WTC11 (cell line): ENCODE data around the gene PTPRN2. TPM values are rescaled to one million over a fixed set of nuclear protein-coding genes. Genes with fewer than 3 reads are reported as not detected.

Experiments
- ATAC-seq: fragments of 200-7000 bp; cut with Tn5 transposase; 2 replicates; pipeline ENCODE4 v1.10.0; 2021; ENCODE audit warnings: mild to moderate bottlenecking, moderate library complexity
- CTCF ChIA-PET: fragments of 300-600 bp; sonication (Branson Sonifier 250); formaldehyde crosslinking; loops from one replicate; lab custom pipeline; 2021; ENCODE audit warnings: antibody characterized with exemption; lab: Charles Lee
- POLR2A ChIA-PET: fragments of 350-600 bp; sonication (Branson Sonifier 250); formaldehyde crosslinking; loops from one replicate; lab custom pipeline; 2021; ENCODE audit warnings: antibody characterized with exemption; lab: Charles Lee
- DNase-seq: peaks from one replicate; pipeline ENCODE4 v3.0.0; 2021; ENCODE audit warnings: low spot score
- H3K27ac Mint-ChIP-seq: 2 replicates; pipeline ENCODE4 v1.8.0; 2021; ENCODE audit warnings: mixed read lengths
- H3K27me3 Mint-ChIP-seq: 2 replicates; pipeline ENCODE4 v1.8.0; 2021; ENCODE audit warnings: low read depth, mild to moderate bottlenecking, moderate library complexity, mixed read lengths
- H3K36me3 Mint-ChIP-seq: 2 replicates; pipeline ENCODE4 v1.8.0; 2021; ENCODE audit warnings: mixed read lengths
- H3K4me1 Mint-ChIP-seq: 2 replicates; pipeline ENCODE4 v1.8.0; 2022; ENCODE audit warnings: mixed read lengths
- H3K4me3 Mint-ChIP-seq: 2 replicates; pipeline ENCODE4 v1.8.0; 2021; ENCODE audit warnings: mild to moderate bottlenecking, moderate library complexity, mixed read lengths
- H3K9me3 Mint-ChIP-seq: 2 replicates; pipeline ENCODE4 v1.8.0; 2021; ENCODE audit warnings: mixed read lengths
- CREB1 ChIP-seq: sonication (generic); formaldehyde crosslinking; IDR thresholded peaks from 2 replicates; pipeline ENCODE4 v1.8.0; 2023; ENCODE audit warnings: mild to moderate bottlenecking, missing genetic modification reagents
- CTCF ChIP-seq: fragments of 200-600 bp; IDR thresholded peaks from 2 replicates; pipeline ENCODE4 v1.8.0; 2022; ENCODE audit warnings: antibody characterized with exemption
- E2F5 ChIP-seq: sonication (generic); formaldehyde crosslinking; IDR thresholded peaks from 2 replicates; pipeline ENCODE4 v1.8.1; 2022; ENCODE audit warnings: mild to moderate bottlenecking, moderate library complexity, missing genetic modification reagents
- EMX1 ChIP-seq: fragments of 250-450 bp; sonication (Bioruptor Pico); IDR thresholded peaks from 2 replicates; pipeline ENCODE4 v1.8.0; 2021; ENCODE audit warnings: mild to moderate bottlenecking
- ESRRA ChIP-seq: sonication (generic); formaldehyde crosslinking; IDR thresholded peaks from 2 replicates; pipeline ENCODE4 v1.8.1; 2022; ENCODE audit warnings: mild to moderate bottlenecking, missing genetic modification reagents, borderline replicate concordance
- ETV6 ChIP-seq: sonication (generic); formaldehyde crosslinking; IDR thresholded peaks from 2 replicates; pipeline ENCODE4 v1.8.1; 2022; ENCODE audit warnings: mild to moderate bottlenecking, missing genetic modification reagents
- KAT7 ChIP-seq: sonication (generic); formaldehyde crosslinking; IDR thresholded peaks from 2 replicates; pipeline ENCODE4 v1.8.1; 2023; ENCODE audit warnings: missing genetic modification reagents, mild to moderate bottlenecking, borderline replicate concordance
- MAX ChIP-seq: sonication (generic); formaldehyde crosslinking; IDR thresholded peaks from 2 replicates; pipeline ENCODE4 v1.8.0; 2022; ENCODE audit warnings: mild to moderate bottlenecking, missing genetic modification reagents
- MLX ChIP-seq: sonication (generic); formaldehyde crosslinking; IDR thresholded peaks from 2 replicates; pipeline ENCODE4 v1.8.1; 2023; ENCODE audit warnings: mild to moderate bottlenecking, missing genetic modification reagents, moderate library complexity
- NFATC4 ChIP-seq: fragments of 250-450 bp; sonication (Bioruptor Pico); IDR thresholded peaks from 2 replicates; pipeline ENCODE4 v1.9.0; 2021; ENCODE audit warnings: mild to moderate bottlenecking
- NFYB ChIP-seq: sonication (generic); formaldehyde crosslinking; conservative IDR thresholded peaks from 2 replicates; pipeline ENCODE4 v1.8.0; 2022; ENCODE audit warnings: low read depth, missing genetic modification reagents
- NR3C1 ChIP-seq: sonication (generic); formaldehyde crosslinking; conservative IDR thresholded peaks from 2 replicates; pipeline ENCODE4 v1.8.1; 2023; ENCODE audit warnings: low read depth, mild to moderate bottlenecking, missing genetic modification reagents
- PRDM15 ChIP-seq: sonication (generic); formaldehyde crosslinking; IDR thresholded peaks from 2 replicates; pipeline ENCODE4 v1.8.0; 2022; ENCODE audit warnings: missing genetic modification reagents
- RELA ChIP-seq: sonication (generic); formaldehyde crosslinking; IDR thresholded peaks from 2 replicates; pipeline ENCODE4 v1.8.1; 2022; ENCODE audit warnings: missing genetic modification reagents, mild to moderate bottlenecking, borderline replicate concordance
- RORB ChIP-seq: fragments of 250-450 bp; sonication (Bioruptor Pico); IDR thresholded peaks from 2 replicates; pipeline ENCODE4 v1.9.0; 2021; ENCODE audit warnings: mild to moderate bottlenecking
- TP53 ChIP-seq: sonication (generic); formaldehyde crosslinking; IDR thresholded peaks from 2 replicates; pipeline ENCODE4 v1.8.1; 2023; ENCODE audit warnings: mild to moderate bottlenecking, missing genetic modification reagents
- ZNF219 ChIP-seq: sonication (generic); formaldehyde crosslinking; IDR thresholded peaks from 2 replicates; pipeline ENCODE4 v1.8.0; 2023; ENCODE audit warnings: missing genetic modification reagents, mild to moderate bottlenecking, borderline replicate concordance
- ZNF232 ChIP-seq: sonication (generic); formaldehyde crosslinking; IDR thresholded peaks from 2 replicates; pipeline ENCODE4 v1.8.0; 2022; ENCODE audit warnings: mild to moderate bottlenecking, missing genetic modification reagents
- ZNF396 ChIP-seq: fragments of 250-450 bp; sonication (Bioruptor Pico); IDR thresholded peaks from 2 replicates; pipeline ENCODE4 v1.8.0; 2021; ENCODE audit warnings: mild to moderate bottlenecking, moderate library complexity, borderline replicate concordance
- ZNF416 ChIP-seq: fragments of 250-450 bp; sonication (Bioruptor Pico); IDR thresholded peaks from 2 replicates; pipeline ENCODE4 v1.9.0; 2021; ENCODE audit warnings: mild to moderate bottlenecking, inconsistent platforms
- total RNA-seq: library from RNA; stranded (reverse); gene quantifications from 3 replicates; pipeline ENCODE4 v1.2.3, GENCODE V29; 2021
- TF ChIP-seq, protein P1 (sequence below): sonication (generic); formaldehyde crosslinking; IDR thresholded peaks from 2 replicates; pipeline ENCODE4 v1.8.1; 2022; ENCODE audit warnings: low read depth, missing genetic modification reagents, borderline replicate concordance
- TF ChIP-seq, protein P2 (sequence below): sonication (generic); formaldehyde crosslinking; conservative IDR thresholded peaks from 2 replicates; pipeline ENCODE4 v1.8.1; 2023; ENCODE audit warnings: mild to moderate bottlenecking, low read depth, missing genetic modification reagents, moderate library complexity
- TF ChIP-seq, protein P3 (sequence below): sonication (generic); formaldehyde crosslinking; IDR thresholded peaks from 2 replicates; pipeline ENCODE4 v1.8.0; 2023; ENCODE audit warnings: missing genetic modification reagents

PTPRN2 gene
- total RNA-seq, 1 experiment from 2014 or later: 4.7 TPM

GRCh38 chr7:158461824-158462223, 125.8 kb downstream of the PTPRN2 start:
- Mint-ChIP-seq H3K27ac (no peak overlapping the region), H3K36me3 (peaks cover 1% of the 10 kb centered on the region; the same call in 1 of the 2 replicates), H3K9me3 (peaks cover 25% of the 10 kb centered on the region), H3K4me1 (no peaks in the 10 kb centered on the region), H3K27me3 (peaks cover 6% of the 10 kb centered on the region; the same call in 1 of the 2 replicates), H3K4me3 (no peak overlapping the region)
- DNase-seq (no peak), ATAC-seq (no peak)
- CTCF ChIA-PET: no interaction called here
- POLR2A ChIA-PET: no interaction called here
- TF ChIP-seq EMX1 (CRISPR knock-in tag) (no peak), CTCF (no peak), RORB (no peak), MAX (CRISPR knock-in tag) (no peak), E2F5 (CRISPR knock-in tag) (no peak), NFATC4 (no peak), ESRRA (CRISPR knock-in tag) (no peak), CREB1 (CRISPR knock-in tag) (no peak)

- H3K4me1 Mint-ChIP-seq: no peaks in the 10 kb centered on the region
- DNase-seq (no peak), ATAC-seq (no peak)
- ChIA-PET POLR2A (no interaction called here), CTCF (interaction anchor here (1.2 kb wide), 1 partner anchor 16 kb away, joined by 3 read pairs; no protein-coding TSS in a partner anchor)
- no peak overlapping the region for H3K27ac Mint-ChIP-seq
- H3K4me3 Mint-ChIP-seq: no peak overlapping the region
- H3K9me3 Mint-ChIP-seq: peaks cover 29% of the 10 kb centered on the region
- peaks cover 5% of the 10 kb centered on the region; the same call in 1 of the 2 replicates for H3K36me3 Mint-ChIP-seq
- peaks cover 6% of the 10 kb centered on the region; the same call in 1 of the 2 replicates for H3K27me3 Mint-ChIP-seq
- no peak for TF ChIP-seq RELA (CRISPR knock-in tag)
- TF ChIP-seq ZNF416 (CRISPR knock-in tag): no peak
- TF ChIP-seq MAX (CRISPR knock-in tag): no peak
- TF ChIP-seq ZNF219 (CRISPR knock-in tag): no peak
- TF ChIP-seq, protein P1, sequence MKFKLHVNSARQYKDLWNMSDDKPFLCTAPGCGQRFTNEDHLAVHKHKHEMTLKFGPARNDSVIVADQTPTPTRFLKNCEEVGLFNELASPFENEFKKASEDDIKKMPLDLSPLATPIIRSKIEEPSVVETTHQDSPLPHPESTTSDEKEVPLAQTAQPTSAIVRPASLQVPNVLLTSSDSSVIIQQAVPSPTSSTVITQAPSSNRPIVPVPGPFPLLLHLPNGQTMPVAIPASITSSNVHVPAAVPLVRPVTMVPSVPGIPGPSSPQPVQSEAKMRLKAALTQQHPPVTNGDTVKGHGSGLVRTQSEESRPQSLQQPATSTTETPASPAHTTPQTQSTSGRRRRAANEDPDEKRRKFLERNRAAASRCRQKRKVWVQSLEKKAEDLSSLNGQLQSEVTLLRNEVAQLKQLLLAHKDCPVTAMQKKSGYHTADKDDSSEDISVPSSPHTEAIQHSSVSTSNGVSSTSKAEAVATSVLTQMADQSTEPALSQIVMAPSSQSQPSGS (CRISPR knock-in tag): no peak
- TF ChIP-seq, protein P2, sequence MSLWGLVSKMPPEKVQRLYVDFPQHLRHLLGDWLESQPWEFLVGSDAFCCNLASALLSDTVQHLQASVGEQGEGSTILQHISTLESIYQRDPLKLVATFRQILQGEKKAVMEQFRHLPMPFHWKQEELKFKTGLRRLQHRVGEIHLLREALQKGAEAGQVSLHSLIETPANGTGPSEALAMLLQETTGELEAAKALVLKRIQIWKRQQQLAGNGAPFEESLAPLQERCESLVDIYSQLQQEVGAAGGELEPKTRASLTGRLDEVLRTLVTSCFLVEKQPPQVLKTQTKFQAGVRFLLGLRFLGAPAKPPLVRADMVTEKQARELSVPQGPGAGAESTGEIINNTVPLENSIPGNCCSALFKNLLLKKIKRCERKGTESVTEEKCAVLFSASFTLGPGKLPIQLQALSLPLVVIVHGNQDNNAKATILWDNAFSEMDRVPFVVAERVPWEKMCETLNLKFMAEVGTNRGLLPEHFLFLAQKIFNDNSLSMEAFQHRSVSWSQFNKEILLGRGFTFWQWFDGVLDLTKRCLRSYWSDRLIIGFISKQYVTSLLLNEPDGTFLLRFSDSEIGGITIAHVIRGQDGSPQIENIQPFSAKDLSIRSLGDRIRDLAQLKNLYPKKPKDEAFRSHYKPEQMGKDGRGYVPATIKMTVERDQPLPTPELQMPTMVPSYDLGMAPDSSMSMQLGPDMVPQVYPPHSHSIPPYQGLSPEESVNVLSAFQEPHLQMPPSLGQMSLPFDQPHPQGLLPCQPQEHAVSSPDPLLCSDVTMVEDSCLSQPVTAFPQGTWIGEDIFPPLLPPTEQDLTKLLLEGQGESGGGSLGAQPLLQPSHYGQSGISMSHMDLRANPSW: no peak
- no peak for TF ChIP-seq NFYB (CRISPR knock-in tag)
- TF ChIP-seq KAT7 (CRISPR knock-in tag): no peak
- TF ChIP-seq NR3C1: no peak
- no peak for TF ChIP-seq PRDM15 (CRISPR knock-in tag)
- TF ChIP-seq ETV6: no peak
- TF ChIP-seq ZNF396 (CRISPR knock-in tag): no peak
- no peak for TF ChIP-seq ESRRA (CRISPR knock-in tag)
- TF ChIP-seq ZNF232 (CRISPR knock-in tag): no peak
- TF ChIP-seq, protein P3, sequence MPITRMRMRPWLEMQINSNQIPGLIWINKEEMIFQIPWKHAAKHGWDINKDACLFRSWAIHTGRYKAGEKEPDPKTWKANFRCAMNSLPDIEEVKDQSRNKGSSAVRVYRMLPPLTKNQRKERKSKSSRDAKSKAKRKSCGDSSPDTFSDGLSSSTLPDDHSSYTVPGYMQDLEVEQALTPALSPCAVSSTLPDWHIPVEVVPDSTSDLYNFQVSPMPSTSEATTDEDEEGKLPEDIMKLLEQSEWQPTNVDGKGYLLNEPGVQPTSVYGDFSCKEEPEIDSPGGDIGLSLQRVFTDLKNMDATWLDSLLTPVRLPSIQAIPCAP: no peak
- no peak for TF ChIP-seq MLX (CRISPR knock-in tag)
- TF ChIP-seq TP53 (CRISPR knock-in tag): no peak
Observed at GRCh38 chr7:158460665-158461064, 127.0 kb downstream of the PTPRN2 start.
